ENCODE results near the gene SSH2.
A peak's percentile ranks its signal among the peaks of the same experiment; 100 is the strongest.

Gene SSH2

GRCh38 chr17:29715680-29716079 lies 214.3 kb downstream of the SSH2 start:
- TF ChIP-seq, protein P1, sequence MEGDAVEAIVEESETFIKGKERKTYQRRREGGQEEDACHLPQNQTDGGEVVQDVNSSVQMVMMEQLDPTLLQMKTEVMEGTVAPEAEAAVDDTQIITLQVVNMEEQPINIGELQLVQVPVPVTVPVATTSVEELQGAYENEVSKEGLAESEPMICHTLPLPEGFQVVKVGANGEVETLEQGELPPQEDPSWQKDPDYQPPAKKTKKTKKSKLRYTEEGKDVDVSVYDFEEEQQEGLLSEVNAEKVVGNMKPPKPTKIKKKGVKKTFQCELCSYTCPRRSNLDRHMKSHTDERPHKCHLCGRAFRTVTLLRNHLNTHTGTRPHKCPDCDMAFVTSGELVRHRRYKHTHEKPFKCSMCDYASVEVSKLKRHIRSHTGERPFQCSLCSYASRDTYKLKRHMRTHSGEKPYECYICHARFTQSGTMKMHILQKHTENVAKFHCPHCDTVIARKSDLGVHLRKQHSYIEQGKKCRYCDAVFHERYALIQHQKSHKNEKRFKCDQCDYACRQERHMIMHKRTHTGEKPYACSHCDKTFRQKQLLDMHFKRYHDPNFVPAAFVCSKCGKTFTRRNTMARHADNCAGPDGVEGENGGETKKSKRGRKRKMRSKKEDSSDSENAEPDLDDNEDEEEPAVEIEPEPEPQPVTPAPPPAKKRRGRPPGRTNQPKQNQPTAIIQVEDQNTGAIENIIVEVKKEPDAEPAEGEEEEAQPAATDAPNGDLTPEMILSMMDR (IDR thresholded peaks at IDR 0.05; ENCODE audit: borderline replicate concordance, extremely low read depth, low read length, poor library complexity, severe bottlenecking), result no peak
- no peak for TF ChIP-seq EZH2 (IDR thresholded peaks at IDR 0.05; ENCODE audit: borderline replicate concordance, low read depth, low read length, severe bottlenecking)
- Histone ChIP-seq H3K36me3 (ENCODE audit: insufficient read depth, low read length) (0 out of 2 replicates have a peak, but pooled peaks cover 3% of the 10 kb centered on the region), H3K27ac (ENCODE audit: low read length) (no peak overlapping the region), H3K27me3 (ENCODE audit: insufficient read depth, low read length, poor library complexity) (no peaks in the 10 kb centered on the region), H3K4me1 (ENCODE audit: insufficient read depth, low read length) (no peaks in the 10 kb centered on the region), H3K79me2 (ENCODE audit: insufficient read depth, low read length) (0 out of 2 replicates have a peak, but pooled peaks cover 3% of the 10 kb centered on the region), H4K20me1 (ENCODE audit: insufficient read depth, low read length) (no peaks in the 10 kb centered on the region), H3K9me3 (ENCODE audit: insufficient read depth, low read length, severe bottlenecking) (no peaks in the 10 kb centered on the region), H3K4me2 (ENCODE audit: insufficient read depth, low read length) (no peak overlapping the region), H3K9ac (ENCODE audit: low read depth, low read length) (no peak overlapping the region), H3K4me3 (ENCODE audit: low read depth in 1 of 2, low read length in 2 of 2) (no peak overlapping the region), H2AFZ (ENCODE audit: low read depth, low read length) (no peak overlapping the region)
- DNase-seq (no peak), ATAC-seq (ENCODE audit: insufficient read depth, low read depth) (no peak)

DNA sequence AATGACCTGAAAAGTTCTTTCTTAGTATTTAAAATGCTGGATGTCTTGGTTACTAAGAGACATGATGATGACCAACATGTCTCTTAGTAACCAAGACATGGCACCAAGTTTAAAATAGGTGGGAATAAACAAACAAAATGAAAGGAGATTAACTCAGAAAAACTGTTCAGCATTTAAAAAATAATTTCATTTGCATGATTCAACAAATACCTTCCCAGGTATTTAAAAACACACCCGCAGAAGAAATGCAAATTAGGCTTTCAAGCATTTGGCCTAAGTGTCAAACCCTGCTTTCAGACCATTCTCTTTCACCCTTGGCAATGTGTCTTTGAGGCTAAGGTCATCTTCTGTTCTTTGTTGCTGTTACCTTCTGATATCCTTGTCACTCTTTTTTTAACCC lies 215.9 kb downstream of the SSH2 start:
- no peak for TF ChIP-seq EZH2 (IDR thresholded peaks at IDR 0.05; ENCODE audit: borderline replicate concordance, low read depth, low read length, severe bottlenecking)
- TF ChIP-seq, protein P1 (IDR thresholded peaks at IDR 0.05; ENCODE audit: borderline replicate concordance, extremely low read depth, low read length, poor library complexity, severe bottlenecking), result no peak
- DNase-seq, result no peak
- no peaks in the 10 kb centered on the region for H4K20me1 ChIP-seq (ENCODE audit: insufficient read depth, low read length)
- no peak overlapping the region for H3K4me3 ChIP-seq (ENCODE audit: low read depth in 1 of 2, low read length in 2 of 2)
- no peak overlapping the region for H3K4me2 ChIP-seq (ENCODE audit: insufficient read depth, low read length)
- no peaks in the 10 kb centered on the region for H3K27me3 ChIP-seq (ENCODE audit: insufficient read depth, low read length, poor library complexity)
- H3K4me1 ChIP-seq (ENCODE audit: insufficient read depth, low read length), result no peaks in the 10 kb centered on the region
- H3K36me3 ChIP-seq (ENCODE audit: insufficient read depth, low read length), result 0 out of 2 replicates have a peak, but pooled peaks cover 3% of the 10 kb centered on the region
- H3K9ac ChIP-seq (ENCODE audit: low read depth, low read length), result no peak overlapping the region
- H3K9me3 ChIP-seq (ENCODE audit: insufficient read depth, low read length, severe bottlenecking), result no peaks in the 10 kb centered on the region
- H2AFZ ChIP-seq (ENCODE audit: low read depth, low read length), result no peak overlapping the region
- H3K79me2 ChIP-seq (ENCODE audit: insufficient read depth, low read length), result 0 out of 2 replicates have a peak, but pooled peaks cover 3% of the 10 kb centered on the region
- no peak for ATAC-seq (ENCODE audit: insufficient read depth, low read depth)
- no peak overlapping the region for H3K27ac ChIP-seq (ENCODE audit: low read length)

DNA sequence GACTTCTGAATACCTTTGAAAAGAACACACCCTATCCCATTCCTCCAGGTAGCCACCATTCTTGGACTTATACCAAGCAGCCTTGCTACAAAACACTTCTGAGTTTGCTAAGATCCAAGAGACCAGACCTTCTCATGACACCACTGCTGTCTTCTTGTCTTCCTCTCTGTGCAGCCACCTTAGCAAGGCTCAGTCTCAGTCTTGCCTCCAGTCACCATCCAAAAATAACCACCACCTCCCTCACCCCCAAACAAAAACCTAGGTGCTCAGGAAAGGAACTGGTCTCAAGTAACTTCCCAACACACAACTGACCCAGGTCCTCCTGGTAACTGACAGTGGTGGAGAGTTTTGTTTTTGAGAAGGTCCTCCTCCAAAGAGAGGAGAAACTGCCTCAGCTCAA lies 216.4 kb downstream of the SSH2 start:
- no peak overlapping the region for H3K9ac ChIP-seq (ENCODE audit: low read depth, low read length)
- no peak overlapping the region for H3K4me2 ChIP-seq (ENCODE audit: insufficient read depth, low read length)
- no peak for DNase-seq
- no peak overlapping the region for H3K4me3 ChIP-seq (ENCODE audit: low read depth in 1 of 2, low read length in 2 of 2)
- ATAC-seq (ENCODE audit: insufficient read depth, low read depth), result no peak
- no peaks in the 10 kb centered on the region for H3K9me3 ChIP-seq (ENCODE audit: insufficient read depth, low read length, severe bottlenecking)
- no peak overlapping the region for H2AFZ ChIP-seq (ENCODE audit: low read depth, low read length)
- H3K27ac ChIP-seq (ENCODE audit: low read length), result peak overlapping the region; percentile 24; the same call in 1 of the 2 replicates
- 0 out of 2 replicates have a peak, but pooled peaks cover 3% of the 10 kb centered on the region for H3K36me3 ChIP-seq (ENCODE audit: insufficient read depth, low read length)
- H3K79me2 ChIP-seq (ENCODE audit: insufficient read depth, low read length), result 0 out of 2 replicates have a peak, but pooled peaks cover under 1% of the 10 kb centered on the region
- no peaks in the 10 kb centered on the region for H4K20me1 ChIP-seq (ENCODE audit: insufficient read depth, low read length)
- H3K27me3 ChIP-seq (ENCODE audit: insufficient read depth, low read length, poor library complexity), result no peaks in the 10 kb centered on the region
- TF ChIP-seq EZH2 (IDR thresholded peaks at IDR 0.05; ENCODE audit: borderline replicate concordance, low read depth, low read length, severe bottlenecking), result no peak
- TF ChIP-seq, protein P1 (IDR thresholded peaks at IDR 0.05; ENCODE audit: borderline replicate concordance, extremely low read depth, low read length, poor library complexity, severe bottlenecking), result no peak
- H3K4me1 ChIP-seq (ENCODE audit: insufficient read depth, low read length), result no peaks in the 10 kb centered on the region
